DMS 273 (cell line): ENCODE data around the gene SLC2A9.
"Not testable (repeated sequence)": the region's sequence is repeated elsewhere in the genome, so short reads cannot be mapped to it uniquely, and the experiment has no call there.

Experiments used
- DNase-seq: peaks from one replicate; lab custom pipeline; 2025; ENCODE audit not compliant: unreplicated experiment; lab: John Stamatoyannopoulos, UW

The SLC2A9 gene

GRCh38 chr4:9847968-9848748 lies 173.1 kb downstream of the SLC2A9 start:
- no peak for DNase-seq

GRCh38 chr4:9845791-9846493 lies 175.4 kb downstream of the SLC2A9 start:
- no peak for DNase-seq

- no peak for DNase-seq
Observed at GRCh38 chr4:9841072-9841471, 180.2 kb downstream of the SLC2A9 start.

- no peak for DNase-seq
Observed at GRCh38 chr4:9835430-9835829, 185.9 kb downstream of the SLC2A9 start.

GRCh38 chr4:9833421-9833820 lies 187.9 kb downstream of the SLC2A9 start:
- no peak for DNase-seq

- DNase-seq = no peak
Observed at GRCh38 chr4:9832640-9833039, 188.7 kb downstream of the SLC2A9 start.

- no peak for DNase-seq
Observed at GRCh38 chr4:9826551-9826950, 194.7 kb downstream of the SLC2A9 start.

GRCh38 chr4:9825049-9825448 lies 196.2 kb downstream of the SLC2A9 start:
- DNase-seq = no peak

GRCh38 chr4:9820343-9820742 lies 201.0 kb downstream of the SLC2A9 start:
- no peak for DNase-seq

- no peak for DNase-seq
Observed at GRCh38 chr4:9816285-9816684, 205.0 kb downstream of the SLC2A9 start.

GRCh38 chr4:9812501-9813340 lies 208.6 kb downstream of the SLC2A9 start:
- no peak for DNase-seq

- DNase-seq = no peak
Observed at GRCh38 chr4:9811806-9812205, 209.5 kb downstream of the SLC2A9 start.

- DNase-seq = no peak
Observed at GRCh38 chr4:9808077-9808476, 213.2 kb downstream of the SLC2A9 start.

GRCh38 chr4:9804918-9805317 lies 216.4 kb downstream of the SLC2A9 start:
- no peak for DNase-seq

GRCh38 chr4:9800848-9801247 lies 220.4 kb downstream of the SLC2A9 start:
- no peak for DNase-seq

GRCh38 chr4:9796641-9797040 lies 224.7 kb downstream of the SLC2A9 start:
- not testable (repeated sequence) for DNase-seq

GRCh38 chr4:9792381-9792780 lies 228.9 kb downstream of the SLC2A9 start:
- no peak for DNase-seq

GRCh38 chr4:9785891-9786290 lies 235.4 kb downstream of the SLC2A9 start:
- DNase-seq = not testable (repeated sequence)

GRCh38 chr4:9782136-9782436 lies 239.2 kb downstream of the SLC2A9 start:
- no peak for DNase-seq

GRCh38 chr4:9781343-9782135 lies 239.8 kb downstream of the SLC2A9 start, which contains the start of gene DRD5:
DRD5 (plus strand) TSS chr4:9781634; CDS start chr4:9782030, 396 bp downstream.
- peak; percentile 31 for DNase-seq
